Right ventricle myocardium inferior (tissue), 1 donor: Measurements from ENCODE around the gene TMEM204. TPM values are rescaled to one million over a fixed set of nuclear protein-coding genes. Genes with fewer than 3 reads are reported as not detected.

Experiments
- ATAC-seq: fragments of 200-7000 bp; cut with Tn5 transposase; one replicate; pipeline ENCODE4 v1.9.1; 2020; ENCODE audit warnings: mild to moderate bottlenecking, moderate library complexity
- DNase-seq: peaks from one replicate; pipeline ENCODE4 v3.0.0; 2021; ENCODE audit errors: missing footprints
- intact Hi-C: fragments of 100-400 bp; cut with DNase I; formaldehyde crosslinking; loops from one replicate; pipeline ENCODE4 v1.11.0; 2022
- total RNA-seq: library from RNA; stranded (reverse); fragmentation: NEBNext Ultra II Directional; extraction: Animal tissue kit (Norgen Biotek cat#: 25700); gene quantifications from one replicate; pipeline ENCODE4 v1.2.1, GENCODE V29; 2021
- donor health status: DM: no; HTN: yes; CAD: no; lungs with severe emphysema.

The TMEM204 gene
- total RNA-seq, 1 donor from 2014 or later = 30.7 TPM

GRCh38 chr16:1511662-1512569 is 21.6 kb upstream of the TMEM204 start:
- ATAC-seq (no peak), DNase-seq (peak; percentile 37)
- intact Hi-C loops = loop anchor here (2.0 kb wide), 1 partner anchor 21 kb away; the partner anchor contains the start of gene TMEM204

GRCh38 chr16:1512774-1513173 is 20.7 kb upstream of the TMEM204 start:
- no peak for ATAC-seq
- intact Hi-C loops = loop anchor here (2.0 kb wide), 1 partner anchor 20 kb away; the partner anchor contains the start of gene TMEM204

GRCh38 chr16:1514507-1514906 is 19.0 kb upstream of the TMEM204 start:
- intact Hi-C loops = no loop called here
- ATAC-seq = no peak

More at GRCh38 chr16:1512774-1513173, 20.7 kb upstream of the TMEM204 start:
- peak; percentile 41 for DNase-seq

GRCh38 chr16:1518626-1519135 is 14.8 kb upstream of the TMEM204 start:
- intact Hi-C loops = no loop called here
- ATAC-seq = no peak
- peak; percentile 33 for DNase-seq

More at GRCh38 chr16:1514507-1514906, 19.0 kb upstream of the TMEM204 start:
- no peak for DNase-seq

GRCh38 chr16:1519831-1520230 is 13.6 kb upstream of the TMEM204 start:
- DNase-seq (peak; percentile 55), ATAC-seq (no peak)
- intact Hi-C loops = no loop called here

GRCh38 chr16:1520461-1520860 is 13.0 kb upstream of the TMEM204 start:
- no peak for ATAC-seq
- intact Hi-C loops = no loop called here
- DNase-seq = peak; percentile 60

- ATAC-seq = no peak
- intact Hi-C loops = no loop called here
- peak; percentile 69 for DNase-seq
These were observed 9.8 kb upstream of the TMEM204 start for GRCh38 chr16:1523581-1524245.

- DNase-seq (peak; percentile 66), ATAC-seq (no peak)
- intact Hi-C loops = no loop called here
These were observed 9.1 kb upstream of the TMEM204 start for GRCh38 chr16:1524366-1524765.

GRCh38 chr16:1525871-1526607 is 7.4 kb upstream of the TMEM204 start:
- intact Hi-C loops = no loop called here
- peak; percentile 52 for DNase-seq
- no peak for ATAC-seq

- intact Hi-C loops = no loop called here
- no peak for ATAC-seq
These were observed 6.6 kb upstream of the TMEM204 start for GRCh38 chr16:1526608-1527555.

GRCh38 chr16:1527836-1528811 is 5.3 kb upstream of the TMEM204 start:
- ATAC-seq (peak; percentile 28), DNase-seq (peak; percentile 85)
- intact Hi-C loops = no loop called here

More at GRCh38 chr16:1526608-1527555, 6.6 kb upstream of the TMEM204 start:
- DNase-seq = peak; percentile 60

GRCh38 chr16:1528921-1529537 is 4.4 kb upstream of the TMEM204 start:
- intact Hi-C loops = no loop called here
- ATAC-seq (no peak), DNase-seq (peak; percentile 71)

GRCh38 chr16:1530349-1530882 is 3.0 kb upstream of the TMEM204 start:
- intact Hi-C loops = loop anchor here (2.0 to 5.0 kb wide), 2 partner anchors 36 to 82 kb away; partner anchors contain the start of genes CRAMP1 and IFT140
- DNase-seq = peak; percentile 32

GRCh38 chr16:1530883-1531637 is 2.4 kb upstream of the TMEM204 start:
- ATAC-seq (peak; percentile 30), DNase-seq (peak; percentile 86)
- intact Hi-C loops = loop anchor here (2.0 to 5.0 kb wide), 2 partner anchors 36 to 81 kb away; partner anchors contain the start of genes CRAMP1 and IFT140

More at GRCh38 chr16:1530349-1530882, 3.0 kb upstream of the TMEM204 start:
- no peak for ATAC-seq

- DNase-seq = peak; percentile 68
- no peak for ATAC-seq
- intact Hi-C loops = loop anchor here (2.0 to 5.0 kb wide), 2 partner anchors 37 to 81 kb away; partner anchors contain the start of genes CRAMP1 and IFT140
These were observed 1.9 kb upstream of the TMEM204 start for GRCh38 chr16:1531638-1531910.
